Epithelial cell of proximal tubule (primary cell): ENCODE data around the gene REXO5. TPM values are rescaled to one million over a fixed set of nuclear protein-coding genes. Genes with fewer than 3 reads are reported as not detected.

Experiments
- total RNA-seq: library from RNA; depleted of rRNA; stranded (reverse); fragments of >200 nt; gene quantifications from 2 replicates; pipeline ENCODE4 v1.2.3, GENCODE V29; 2015

The REXO5 gene
- total RNA-seq, 1 donor from 2014 or later: 6.5 TPM

Other genes with a start within 250 kb of the REXO5 start
- not detected in 2 replicates for gene ACSM2B, start 230.2 kb upstream of the REXO5 start, total RNA-seq
- gene ACSM1, start 108.8 kb upstream of the REXO5 start, total RNA-seq: 0.22 TPM in 1 of 2 replicates, not detected in the other
- gene THUMPD1, start 64.7 kb upstream of the REXO5 start, total RNA-seq: 18.6 and 52.2 TPM in 2 replicates
- 3.5 and 5.9 TPM in 2 replicates for gene ACSM3, start 42.5 kb upstream of the REXO5 start, total RNA-seq
- 17.5 and 22.5 TPM in 2 replicates for gene ERI2, start 55 bp upstream of the REXO5 start, total RNA-seq
- gene DCUN1D3, start 93.8 kb downstream of the REXO5 start, total RNA-seq: 7.2 and 7.5 TPM in 2 replicates
- gene LYRM1, start 94.2 kb downstream of the REXO5 start, total RNA-seq: 23.8 and 32.8 TPM in 2 replicates